GM13977 (cell line): ENCODE results near the gene CYP4F2.
"Not testable (repeated sequence)": the region's sequence is repeated elsewhere in the genome, so short reads cannot be mapped to it uniquely, and the experiment has no call there.

Experiments used
- DNase-seq: peaks from one replicate; pipeline ENCODE4 v3.0.0; 2012; ENCODE audit warnings: low spot score
- in situ Hi-C: fragments of 300-500 bp; cut with MboI; formaldehyde crosslinking; loops from one replicate; pipeline ENCODE4 v1.12.0; 2022; ENCODE audit warnings: low sequenced_read_pairs, low pct_unique_long_range_greater_than_20kb, mixed read lengths, inconsistent platforms; ENCODE audit not compliant: unreplicated experiment
- TF ChIP-seq, protein P1 (sequence below): IDR thresholded peaks from 2 replicates; pipeline ENCODE4 v1.5.1; 2012; ENCODE audit warnings: mild to moderate bottlenecking, control low read depth; ENCODE audit not compliant: insufficient read depth; ENCODE audit errors: extremely low read depth, missing control alignments

CYP4F2 gene

DNA sequence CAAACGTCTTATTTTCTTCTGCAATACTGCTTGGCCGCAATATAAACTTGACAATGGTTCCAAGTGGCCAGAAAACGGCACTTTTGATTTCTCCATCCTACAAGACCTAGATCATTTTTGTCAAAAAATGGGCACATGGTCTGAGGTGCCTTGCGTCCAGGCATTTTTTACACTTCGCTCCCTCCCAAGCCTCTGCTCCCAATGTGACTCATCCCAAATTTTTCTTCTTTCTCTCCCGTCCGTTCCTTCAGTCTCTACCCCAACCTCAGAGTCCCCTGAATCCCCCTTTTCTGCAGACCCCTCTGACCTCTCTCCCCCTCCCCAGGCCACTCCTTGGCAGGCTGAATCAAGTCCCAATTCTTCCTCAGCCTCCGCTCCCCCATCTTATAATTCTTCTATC, 68.1 kb downstream of the CYP4F2 start:
- DNase-seq = no peak
- TF ChIP-seq, protein P1, sequence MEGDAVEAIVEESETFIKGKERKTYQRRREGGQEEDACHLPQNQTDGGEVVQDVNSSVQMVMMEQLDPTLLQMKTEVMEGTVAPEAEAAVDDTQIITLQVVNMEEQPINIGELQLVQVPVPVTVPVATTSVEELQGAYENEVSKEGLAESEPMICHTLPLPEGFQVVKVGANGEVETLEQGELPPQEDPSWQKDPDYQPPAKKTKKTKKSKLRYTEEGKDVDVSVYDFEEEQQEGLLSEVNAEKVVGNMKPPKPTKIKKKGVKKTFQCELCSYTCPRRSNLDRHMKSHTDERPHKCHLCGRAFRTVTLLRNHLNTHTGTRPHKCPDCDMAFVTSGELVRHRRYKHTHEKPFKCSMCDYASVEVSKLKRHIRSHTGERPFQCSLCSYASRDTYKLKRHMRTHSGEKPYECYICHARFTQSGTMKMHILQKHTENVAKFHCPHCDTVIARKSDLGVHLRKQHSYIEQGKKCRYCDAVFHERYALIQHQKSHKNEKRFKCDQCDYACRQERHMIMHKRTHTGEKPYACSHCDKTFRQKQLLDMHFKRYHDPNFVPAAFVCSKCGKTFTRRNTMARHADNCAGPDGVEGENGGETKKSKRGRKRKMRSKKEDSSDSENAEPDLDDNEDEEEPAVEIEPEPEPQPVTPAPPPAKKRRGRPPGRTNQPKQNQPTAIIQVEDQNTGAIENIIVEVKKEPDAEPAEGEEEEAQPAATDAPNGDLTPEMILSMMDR = no peak
- in situ Hi-C loops = loop anchor here (25.0 kb wide), 1 partner anchor 333 kb away; the partner anchor contains the start of gene CIB3

DNA sequence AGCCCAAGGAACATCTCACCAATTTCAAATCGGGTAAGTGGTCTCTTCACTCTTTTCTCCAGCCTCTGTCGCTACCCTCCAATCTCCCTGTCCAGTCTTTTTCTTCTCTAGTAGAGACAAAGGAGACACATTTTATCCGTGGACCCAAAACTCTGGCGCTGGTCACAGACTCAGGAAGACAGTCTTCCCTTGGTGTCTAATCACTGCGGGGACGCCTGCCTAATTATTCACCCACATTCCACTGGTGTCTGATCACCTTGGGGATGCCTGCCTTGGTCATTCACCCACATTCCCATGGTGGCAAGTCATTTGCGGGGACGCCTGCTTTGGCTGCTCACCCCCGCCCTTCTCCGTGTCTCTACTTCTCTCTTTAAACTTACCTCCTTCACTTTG, 68.6 kb downstream of the CYP4F2 start:
- in situ Hi-C loops = loop anchor here (25.0 kb wide), 1 partner anchor 333 kb away; the partner anchor contains the start of gene CIB3
- TF ChIP-seq, protein P1 = no peak
- no peak for DNase-seq

DNA sequence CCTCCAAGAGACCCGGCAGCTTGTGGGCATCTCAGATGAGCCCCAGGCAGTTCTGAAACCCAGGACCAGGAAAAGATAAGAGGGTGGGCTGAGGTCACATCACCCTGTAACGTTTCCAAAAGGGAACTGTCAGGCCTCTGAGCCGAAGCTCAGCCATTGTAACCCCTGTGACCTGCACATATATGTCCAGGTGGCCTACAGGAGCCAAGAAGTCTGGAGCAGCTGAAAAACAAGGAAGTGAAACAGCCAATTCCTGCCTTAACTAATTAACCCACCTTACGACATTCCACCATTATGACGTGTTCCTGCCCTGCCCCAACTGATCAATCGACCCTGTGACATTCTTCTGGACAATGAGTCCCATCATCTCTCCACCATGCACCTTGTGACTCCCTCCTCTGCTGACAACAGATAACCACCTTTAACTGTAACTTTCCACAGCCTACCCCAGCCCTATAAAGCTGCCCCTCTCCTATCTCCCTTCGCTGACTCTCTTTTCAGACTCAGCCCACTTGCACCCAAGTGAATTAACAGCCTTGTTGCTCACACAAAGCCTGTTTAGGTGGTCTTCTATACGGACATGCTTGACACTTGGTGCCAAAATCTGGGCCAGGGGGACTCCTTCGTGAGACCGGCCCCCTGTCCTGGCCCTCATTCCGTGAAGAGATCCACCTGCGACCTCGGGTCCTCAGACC, 69.1 kb downstream of the CYP4F2 start:
- in situ Hi-C loops = loop anchor here (25.0 kb wide), 1 partner anchor 334 kb away; the partner anchor contains the start of gene CIB3
- DNase-seq = not testable (repeated sequence)

DNA sequence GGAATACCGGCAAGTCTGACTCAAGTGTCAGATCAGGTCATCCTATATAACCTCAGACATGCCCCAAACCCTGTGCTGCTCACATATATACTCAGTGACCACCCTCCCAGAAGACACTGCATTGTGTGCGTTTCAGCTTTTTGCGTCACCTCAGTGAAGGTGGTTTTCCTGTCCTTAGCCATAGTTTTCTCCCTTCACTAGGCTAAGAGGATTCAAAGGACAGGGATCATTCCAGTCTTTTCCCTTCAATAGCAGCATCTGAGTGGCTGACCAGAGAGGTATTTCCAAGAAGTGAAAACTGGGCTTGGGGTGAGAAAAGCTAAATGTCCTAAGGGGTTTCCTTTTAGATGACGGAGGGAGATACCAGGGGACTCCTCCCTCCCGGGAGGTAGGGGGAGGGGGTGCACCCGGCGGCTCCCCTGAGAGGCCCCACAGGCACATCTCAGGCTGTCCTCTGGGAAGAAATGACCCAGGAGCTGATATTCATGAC, 69.7 kb downstream of the CYP4F2 start:
- no peak for DNase-seq
- TF ChIP-seq, protein P1 = no peak
- in situ Hi-C loops = loop anchor here (25.0 kb wide), 1 partner anchor 334 kb away; the partner anchor contains the start of gene CIB3
